ENCODE results near the gene EEF1A2.
A peak's percentile ranks its signal among the peaks of the same experiment; 100 is the strongest.

The EEF1A2 gene

DNA sequence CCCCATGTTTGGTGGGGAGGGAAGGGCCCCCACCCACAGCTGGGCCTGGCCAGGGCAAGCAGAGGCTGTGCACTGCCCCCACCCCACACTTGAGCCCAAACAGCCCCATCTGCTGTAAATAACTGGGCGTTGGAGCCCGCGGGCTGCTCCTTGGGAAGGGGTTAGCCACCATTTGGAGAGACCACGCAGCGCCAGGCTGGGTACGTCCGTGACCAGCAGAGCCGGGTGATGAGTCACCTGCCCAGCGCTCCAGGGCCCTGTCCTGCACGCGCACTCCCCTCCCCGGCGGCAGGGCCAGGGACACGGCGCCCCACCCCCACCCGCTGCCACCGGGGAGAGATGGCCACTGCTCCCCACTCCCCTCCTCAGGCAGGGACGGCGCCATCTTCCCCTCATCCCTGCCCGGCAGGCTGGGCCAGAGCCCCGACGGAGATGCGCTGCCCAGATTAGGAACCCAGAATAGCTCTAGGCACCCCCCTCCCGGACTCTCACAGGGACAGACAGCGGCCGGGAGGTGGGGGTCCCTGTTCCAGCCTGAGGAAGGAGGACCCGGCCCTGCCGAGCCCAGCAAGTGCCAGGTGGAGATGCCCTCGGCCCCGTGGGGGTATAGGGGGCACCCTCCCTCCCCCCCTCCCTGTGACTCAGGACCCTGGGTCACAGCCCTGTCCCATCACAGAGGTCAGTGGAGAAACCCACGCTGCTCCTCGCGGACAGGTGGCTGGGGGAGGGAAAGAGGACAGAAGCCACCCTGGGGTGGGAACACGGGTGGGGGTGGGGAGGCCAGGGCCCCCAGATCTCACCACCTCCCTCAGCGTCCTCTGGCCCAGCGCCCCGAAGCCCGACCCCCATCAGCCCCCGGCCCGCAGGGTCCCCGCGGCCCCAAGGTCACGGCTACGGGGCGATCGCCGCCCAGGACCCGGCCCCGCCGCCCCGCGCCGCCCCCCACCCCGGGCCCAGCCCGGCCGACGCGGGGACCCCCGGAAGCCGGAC is 642 bp downstream of the EEF1A2 start:
- no peak for DNase-seq

DNA sequence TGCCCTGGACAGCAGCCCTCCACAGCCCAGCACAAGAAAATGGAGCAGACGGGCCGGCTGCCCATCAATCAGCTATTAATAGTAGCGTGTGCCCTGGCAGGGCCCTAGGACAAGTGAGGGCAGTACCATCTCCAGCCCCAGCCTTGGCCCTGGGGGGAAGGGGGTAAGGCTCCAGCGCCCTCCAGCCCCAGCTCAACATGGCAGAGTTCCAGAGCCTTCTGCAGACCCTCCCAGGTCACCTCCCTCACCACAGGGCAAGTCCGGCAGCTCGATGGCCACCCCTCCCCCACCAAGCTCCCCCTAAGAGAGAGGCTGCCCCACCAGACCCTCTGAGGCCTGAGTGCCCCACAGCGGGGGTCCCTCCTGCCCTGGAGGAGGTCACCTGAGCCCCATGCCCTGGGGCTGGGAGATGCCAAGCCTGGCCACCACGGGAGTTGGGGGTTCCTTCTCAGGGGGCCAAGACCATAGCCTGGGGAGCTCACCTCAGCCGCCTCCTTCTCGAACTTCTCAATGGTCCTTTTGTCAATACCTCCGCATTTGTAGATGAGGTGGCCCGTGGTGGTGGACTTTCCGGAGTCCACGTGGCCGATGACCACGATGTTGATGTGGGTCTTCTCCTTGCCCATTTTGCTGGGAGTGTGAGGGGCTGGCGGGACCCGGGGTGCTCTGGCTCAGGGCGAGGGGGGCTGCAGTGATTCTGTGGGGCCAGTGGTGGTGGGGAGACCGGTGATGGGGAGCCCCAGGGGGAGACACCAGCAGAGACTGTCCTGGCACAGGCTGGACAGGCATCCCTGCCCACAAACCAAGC is 1.5 kb downstream of the EEF1A2 start:
- no peak for DNase-seq

DNA sequence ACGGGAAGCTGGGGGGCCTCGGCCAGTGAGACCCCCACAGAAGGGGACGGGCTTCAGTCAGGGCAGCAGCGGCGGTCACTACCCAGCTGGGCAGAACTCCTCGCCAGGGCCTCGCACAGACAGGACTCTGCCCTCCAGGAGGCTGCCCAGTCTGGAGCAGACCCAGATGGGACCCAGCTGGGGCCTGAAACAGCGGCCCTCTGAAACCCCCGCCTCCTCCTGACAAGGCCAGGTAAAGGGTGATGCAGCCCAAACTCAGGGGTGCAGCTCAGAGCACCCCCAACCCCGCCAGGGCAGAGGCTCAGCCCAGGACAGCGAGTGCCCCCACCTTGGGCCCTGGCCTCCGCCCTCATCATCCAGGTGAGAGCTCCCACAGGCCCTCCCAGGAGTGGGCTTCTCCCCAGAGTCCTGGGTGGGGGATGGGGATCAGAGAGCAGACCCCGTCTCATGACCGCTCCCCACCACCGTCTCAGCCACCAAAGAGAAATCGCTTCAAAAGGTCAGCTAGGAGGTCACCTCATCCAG is 2.2 kb downstream of the EEF1A2 start:
- no peak for DNase-seq

DNA sequence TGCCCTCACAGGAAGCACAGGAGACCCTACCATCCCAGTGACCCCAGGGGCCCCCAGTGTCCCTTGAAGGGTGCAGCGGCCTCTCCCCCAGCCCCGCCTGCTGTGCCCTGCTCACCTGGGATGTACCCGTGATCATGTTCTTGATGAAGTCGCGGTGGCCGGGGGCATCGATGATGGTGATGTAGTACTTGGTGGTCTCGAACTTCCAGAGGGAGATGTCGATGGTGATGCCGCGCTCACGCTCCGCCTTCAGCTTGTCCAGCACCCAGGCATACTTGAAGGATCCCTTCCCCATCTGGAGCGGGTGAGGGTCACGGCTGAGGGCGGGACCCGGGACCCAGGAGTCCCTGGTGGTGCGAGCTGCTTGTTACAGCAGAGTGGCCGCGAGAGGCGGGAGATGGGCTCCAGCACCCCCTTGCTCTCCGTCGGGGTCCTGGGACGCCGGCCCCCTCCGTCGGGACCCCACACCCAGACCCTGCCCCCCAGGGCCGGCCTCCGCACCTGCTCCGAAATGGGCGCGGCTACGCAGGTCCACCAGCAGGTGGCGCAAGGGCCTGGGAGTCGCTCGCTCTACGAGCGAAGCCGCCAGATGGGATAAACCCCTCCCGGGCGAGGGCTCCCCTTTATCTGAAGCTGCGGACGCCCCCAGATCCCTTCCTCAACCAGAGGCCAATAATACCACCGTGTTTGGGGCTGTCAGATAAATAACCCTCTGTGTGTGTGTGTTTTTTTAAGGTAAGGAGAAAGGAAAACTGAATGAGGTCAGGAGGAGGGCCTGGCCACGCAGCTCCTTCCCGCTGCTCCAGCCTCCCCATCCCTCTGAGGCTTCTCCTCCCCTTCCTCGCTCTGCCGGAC is 2.9 kb downstream of the EEF1A2 start:
- peak; percentile 31 for DNase-seq

DNA sequence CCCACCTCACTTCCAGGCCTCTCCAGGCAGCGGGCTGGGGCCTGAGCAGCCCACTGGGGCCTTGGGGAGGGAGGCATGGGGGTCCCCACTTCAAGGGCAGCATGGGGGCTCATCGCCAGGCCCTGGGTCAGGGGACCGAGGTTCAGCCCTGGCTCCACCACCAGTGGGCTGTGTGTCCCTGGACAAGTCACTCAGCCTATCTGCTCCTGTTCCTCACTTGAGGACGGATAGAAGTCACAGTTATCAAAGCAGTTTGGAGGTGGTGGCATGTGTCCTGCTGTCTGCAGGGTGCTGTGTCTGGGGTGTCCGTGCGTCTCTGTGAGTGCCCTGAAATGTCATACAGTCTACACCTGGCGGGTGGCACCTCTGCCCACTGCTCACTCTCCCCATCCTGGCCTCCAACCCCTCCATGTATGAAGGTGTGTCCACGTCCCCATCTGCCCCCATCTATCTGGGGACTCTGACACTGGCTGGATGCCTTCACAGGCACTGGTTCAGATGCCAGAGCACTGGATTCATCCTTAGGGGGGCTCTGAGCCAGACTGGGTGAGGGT is 3.6 kb downstream of the EEF1A2 start:
- DNase-seq = no peak

DNA sequence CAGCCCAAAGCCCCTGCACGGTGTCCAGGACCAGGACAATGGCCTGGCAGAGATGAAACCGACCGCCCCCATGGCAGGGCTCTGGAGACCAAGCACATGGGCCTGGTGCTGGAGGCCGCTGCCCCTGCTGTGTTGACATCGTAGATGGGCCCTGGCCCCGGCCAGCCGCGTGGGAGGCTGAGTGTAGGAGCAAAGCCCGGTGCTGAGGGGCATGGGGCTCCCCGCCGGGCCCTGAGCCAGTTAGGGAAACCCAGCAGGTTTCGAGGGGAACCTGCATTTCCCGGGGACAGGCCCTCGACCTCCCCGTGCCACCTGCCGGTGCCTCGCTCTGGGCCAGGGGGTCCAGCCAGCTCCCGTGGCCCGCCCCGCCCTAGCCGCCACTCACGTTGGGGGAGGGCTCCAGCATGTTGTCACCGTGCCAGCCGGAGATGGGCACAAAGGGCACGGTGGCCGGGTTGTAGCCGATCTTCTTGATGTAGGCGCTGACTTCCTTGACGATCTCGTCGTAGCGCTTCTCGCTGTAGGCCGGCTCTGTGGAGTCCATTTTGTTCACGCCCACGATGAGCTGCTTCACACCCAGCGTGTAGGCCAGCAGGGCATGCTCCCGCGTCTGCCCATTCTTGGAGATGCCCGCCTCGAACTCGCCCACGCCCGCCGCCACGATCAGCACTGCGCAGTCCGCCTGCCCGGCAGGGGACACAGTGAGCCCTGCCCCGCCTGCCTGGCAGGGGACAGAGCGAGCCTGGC is 4.3 kb downstream of the EEF1A2 start:
- no peak for DNase-seq

DNA sequence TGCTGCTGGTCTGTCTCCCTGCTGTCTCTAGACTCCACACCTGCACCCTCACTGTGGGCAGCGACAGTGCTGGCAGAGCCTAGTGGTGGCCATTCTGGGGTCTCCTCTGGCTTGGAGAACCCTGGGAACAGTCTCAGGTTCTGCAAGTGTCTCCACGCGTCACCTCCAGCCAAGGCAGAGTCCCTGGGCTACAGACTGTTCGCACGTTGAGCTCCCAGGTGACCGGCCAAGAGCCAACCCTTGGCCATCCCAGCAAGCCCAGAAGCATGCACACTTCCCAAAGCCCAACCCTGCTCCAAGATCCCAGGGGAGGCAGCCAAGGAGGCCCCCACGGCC is 4.8 kb downstream of the EEF1A2 start:
- DNase-seq = no peak

DNA sequence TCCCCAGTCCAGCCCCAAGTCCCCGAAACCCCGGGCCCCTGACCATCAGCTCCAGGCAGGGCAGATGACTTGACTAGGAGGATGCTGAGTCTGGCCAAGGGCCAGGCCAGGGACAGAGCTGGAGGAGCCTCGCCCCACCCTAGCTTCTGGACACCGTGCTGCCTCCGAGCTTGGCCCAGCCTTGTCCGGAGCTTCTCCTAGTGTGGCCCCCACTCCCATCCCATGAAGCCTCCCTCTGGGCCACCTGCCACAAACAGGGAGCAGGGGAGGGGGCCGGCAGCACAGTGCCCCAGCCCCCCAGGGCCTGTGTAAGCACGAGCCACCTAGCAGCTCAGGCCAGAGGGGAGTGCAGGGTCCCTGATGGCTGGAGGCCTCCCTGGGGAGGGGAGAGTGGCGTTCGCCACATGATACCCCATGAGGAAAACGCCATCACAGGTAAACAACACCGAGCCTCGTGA is 5.3 kb downstream of the EEF1A2 start:
- no peak for DNase-seq

DNA sequence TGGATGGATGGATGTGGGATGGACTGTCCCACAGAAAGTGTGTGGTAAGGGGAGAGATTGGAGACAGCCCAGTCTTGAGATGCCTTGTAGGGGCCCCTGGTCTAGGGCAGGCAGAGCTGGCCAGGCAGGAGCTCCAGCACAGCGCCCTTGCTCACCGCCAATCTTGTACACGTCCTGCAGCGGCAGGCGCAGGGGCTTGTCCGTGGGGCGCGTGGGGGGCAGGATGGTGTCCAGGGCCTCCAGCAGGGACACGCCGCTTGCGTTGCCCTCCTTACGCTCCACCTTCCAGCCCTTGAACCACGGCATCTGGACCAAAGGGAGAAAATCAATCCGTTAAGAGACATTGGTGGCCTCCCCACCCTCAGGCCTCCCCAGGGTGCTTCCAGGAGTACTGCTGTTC is 5.9 kb downstream of the EEF1A2 start:
- DNase-seq = no peak

DNA sequence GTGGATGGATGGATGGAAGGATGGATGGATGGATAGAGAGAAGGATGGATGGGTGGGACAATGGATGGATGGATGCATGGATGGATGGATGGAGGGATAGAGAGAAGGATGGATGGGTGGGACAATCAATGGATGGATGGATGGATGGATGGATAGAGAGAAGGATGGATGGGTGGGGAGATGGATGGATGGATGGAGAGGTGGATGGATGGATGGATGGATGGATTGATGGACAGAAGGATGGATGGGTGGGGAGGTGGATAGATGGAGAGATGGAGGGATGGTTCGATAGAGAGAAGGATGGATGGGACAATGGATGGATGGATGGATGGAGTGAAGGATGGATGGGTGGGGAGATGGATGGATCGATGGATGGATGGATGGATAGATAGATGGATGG is 6.4 kb downstream of the EEF1A2 start:
- no peak for DNase-seq

DNA sequence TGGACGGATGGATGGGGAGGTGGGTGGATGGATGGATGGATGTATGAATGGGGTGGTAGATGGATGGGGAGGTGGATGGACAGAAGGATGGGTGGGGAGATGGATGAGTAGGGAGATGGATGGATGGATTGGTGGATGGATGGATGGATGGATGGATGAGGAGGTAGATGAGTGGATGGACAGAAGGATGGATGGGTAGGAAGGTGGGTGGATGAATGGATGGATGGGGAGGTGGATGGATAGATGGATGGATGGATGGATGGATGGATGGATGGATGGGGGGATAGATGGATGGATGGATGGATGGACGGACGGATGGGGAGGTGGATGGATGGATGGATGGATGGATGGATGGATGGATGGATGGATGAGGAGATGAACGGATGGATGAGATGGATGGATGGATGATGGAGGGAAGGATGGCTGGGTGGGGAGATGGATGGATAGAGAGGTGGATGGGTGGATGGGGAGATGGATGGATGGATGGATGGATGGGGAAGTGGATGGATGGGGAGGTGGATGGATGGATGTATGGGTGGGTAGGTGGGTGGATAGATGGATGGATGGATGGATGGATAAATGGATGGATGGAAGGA is 7.2 kb downstream of the EEF1A2 start:
- DNase-seq = no peak

DNA sequence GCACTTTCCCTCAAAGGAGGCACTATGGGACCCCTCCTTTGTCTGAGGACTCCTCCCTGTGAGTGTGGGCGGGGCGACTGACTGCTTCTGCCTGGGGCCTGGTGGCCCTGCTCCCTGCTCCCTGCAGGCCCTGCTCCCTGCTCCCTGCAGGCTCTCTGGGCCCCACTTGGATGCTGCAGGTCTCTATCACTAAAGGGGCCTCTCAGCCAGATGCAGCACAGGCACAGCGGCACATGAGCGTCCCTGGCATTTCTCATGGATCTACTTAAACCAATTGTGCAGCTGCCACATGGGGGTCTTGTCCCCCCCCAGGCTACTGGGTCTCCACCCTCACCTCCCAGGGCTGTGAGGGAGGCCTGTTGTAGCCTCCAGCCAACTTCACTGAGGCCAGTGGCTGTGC is 7.8 kb downstream of the EEF1A2 start:
- DNase-seq = no peak

DNA sequence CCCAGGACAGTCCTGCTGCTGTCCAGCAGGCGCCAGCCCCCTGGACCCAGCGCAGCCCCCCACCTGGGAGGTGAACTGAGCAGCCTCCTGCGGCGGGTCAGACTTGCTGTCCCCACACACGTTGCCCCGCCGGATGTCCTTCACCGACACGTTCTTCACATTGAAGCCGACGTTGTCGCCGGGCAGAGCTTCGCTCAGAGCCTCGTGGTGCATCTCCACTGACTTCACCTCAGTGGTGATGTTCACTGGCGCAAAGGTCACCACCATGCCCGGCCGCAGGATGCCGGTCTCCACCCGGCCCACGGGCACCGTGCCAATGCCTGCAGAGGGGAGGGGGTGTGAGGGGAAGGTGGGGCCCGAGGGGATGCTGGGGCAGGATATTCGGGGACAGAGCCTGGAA is 8.5 kb downstream of the EEF1A2 start:
- DNase-seq = no peak

DNA sequence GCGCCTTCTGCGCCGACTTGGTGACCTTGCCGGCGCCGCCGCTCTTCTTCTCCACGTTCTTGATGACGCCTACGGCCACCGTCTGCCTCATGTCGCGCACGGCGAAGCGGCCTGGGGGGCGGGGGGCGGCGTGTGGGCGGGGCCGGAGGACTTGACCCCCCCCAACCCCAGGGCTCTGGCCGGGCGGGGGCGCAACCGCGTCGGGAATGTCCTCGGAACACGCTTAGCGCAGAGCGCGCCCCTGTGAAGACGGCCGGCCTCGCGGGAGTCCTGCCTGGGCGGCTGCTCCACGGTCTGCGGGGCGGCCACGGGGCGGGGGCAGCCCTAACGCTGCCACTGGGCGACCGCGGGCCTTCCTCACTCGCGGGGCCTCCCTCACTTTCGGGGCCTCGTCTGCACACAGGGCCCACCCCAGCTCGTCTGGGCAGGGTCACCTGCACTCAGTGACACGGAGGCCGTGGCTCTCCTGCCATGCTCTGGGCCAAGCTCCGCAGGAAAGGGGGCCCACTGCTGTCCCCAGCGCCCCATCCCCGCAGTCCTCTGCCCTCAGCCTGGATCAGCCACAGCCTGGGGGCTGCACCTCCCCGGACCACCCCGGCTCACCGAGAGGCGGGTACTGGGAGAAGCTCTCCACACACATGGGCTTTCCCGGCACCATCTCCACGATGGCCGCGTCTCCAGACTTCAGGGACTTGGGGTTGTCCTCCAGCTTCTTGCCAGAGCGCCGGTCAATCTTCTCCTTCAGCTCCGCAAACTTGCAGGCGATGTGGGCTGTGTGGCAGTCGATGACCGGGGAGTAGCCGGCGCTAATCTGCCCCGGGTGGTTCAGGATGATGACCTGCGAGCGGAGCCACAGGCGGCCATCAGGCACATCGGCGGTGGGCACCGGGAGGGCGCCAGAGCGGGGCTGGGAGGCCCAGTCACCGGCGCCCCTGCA is 10.3 kb downstream of the EEF1A2 start:
- DNase-seq = no peak

DNA sequence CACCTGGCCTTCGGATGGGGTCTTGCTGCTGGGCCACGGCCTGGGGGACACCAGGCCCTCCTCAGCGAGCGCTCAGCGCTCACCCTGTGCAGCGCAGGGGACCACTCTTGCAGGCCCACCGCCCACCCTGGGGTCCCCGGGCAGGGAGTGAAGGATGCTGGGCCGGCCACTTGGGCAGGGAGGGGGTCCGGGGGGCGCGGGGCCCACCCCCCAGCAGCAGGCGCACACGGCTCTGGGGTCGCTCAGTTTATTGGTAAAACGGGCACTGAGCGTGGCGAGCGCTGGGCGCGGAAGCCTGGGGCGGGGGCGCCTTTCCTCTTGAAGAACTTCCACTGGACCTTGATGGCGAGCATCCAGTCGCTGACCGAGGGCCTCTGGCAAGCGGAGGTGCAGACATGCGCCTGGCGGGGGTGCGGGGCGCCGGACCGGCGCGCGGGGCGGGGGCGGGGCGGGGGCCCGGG is 11.1 kb downstream of the EEF1A2 start:
- DNase-seq = no peak

DNA sequence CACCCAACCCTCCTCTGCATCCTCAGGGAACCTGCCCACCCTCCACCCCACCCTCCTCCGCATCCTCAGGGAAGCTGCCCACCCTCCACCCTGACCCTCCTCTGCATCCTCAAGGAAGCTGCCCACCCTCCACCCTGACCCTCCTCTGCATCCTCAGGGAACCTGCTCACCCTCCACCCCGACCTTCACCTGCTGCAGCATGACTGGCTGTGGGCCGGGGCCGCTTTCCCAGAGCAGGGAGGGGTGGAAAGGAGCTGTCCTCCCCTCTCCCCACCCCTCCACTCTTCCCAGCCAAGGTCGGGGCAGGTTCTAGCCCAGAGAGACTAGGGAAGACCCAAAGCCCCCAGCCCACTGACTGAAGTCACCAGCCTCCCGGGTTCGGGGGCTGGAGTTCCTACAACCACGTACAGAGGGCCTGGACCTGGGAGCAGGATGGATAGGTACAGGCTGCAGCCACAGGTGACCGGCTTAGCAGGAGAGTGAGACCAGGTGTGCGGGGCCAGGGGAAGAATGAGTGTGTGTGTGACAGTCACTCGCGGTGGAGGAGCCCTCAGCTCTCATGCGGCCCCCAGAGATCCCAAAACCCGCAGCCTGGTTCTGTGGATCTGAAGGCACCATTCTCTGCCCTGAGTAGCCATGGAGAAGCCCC is 11.6 kb downstream of the EEF1A2 start:
- DNase-seq = no peak

DNA sequence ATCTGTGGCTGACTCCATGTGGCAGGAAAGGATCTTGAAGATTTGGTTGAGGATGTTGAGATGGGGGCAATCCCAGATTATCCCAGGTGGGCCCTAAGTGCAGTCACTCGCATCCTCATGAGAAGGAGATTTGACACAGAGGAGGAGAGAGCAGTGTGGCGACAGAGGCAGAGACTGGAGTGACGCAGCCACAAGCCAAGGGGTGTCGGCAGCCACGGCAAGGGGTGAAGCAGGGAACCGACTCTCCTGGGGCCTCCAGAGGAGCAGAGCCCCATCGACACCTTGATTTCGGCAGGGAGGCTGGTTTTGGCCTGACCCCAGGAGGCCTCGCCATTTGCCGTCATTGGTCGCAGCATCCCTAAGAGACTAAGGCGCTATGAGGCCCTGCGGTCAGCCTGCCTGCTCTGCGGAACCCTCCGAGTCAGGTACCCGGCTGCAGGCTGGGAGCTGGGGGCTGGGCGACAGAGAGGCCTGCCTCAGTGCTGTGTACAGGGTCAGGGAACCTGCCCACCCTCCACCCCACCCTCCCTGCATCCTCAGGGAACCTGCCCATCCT is 12.5 kb downstream of the EEF1A2 start:
- DNase-seq = no peak

DNA sequence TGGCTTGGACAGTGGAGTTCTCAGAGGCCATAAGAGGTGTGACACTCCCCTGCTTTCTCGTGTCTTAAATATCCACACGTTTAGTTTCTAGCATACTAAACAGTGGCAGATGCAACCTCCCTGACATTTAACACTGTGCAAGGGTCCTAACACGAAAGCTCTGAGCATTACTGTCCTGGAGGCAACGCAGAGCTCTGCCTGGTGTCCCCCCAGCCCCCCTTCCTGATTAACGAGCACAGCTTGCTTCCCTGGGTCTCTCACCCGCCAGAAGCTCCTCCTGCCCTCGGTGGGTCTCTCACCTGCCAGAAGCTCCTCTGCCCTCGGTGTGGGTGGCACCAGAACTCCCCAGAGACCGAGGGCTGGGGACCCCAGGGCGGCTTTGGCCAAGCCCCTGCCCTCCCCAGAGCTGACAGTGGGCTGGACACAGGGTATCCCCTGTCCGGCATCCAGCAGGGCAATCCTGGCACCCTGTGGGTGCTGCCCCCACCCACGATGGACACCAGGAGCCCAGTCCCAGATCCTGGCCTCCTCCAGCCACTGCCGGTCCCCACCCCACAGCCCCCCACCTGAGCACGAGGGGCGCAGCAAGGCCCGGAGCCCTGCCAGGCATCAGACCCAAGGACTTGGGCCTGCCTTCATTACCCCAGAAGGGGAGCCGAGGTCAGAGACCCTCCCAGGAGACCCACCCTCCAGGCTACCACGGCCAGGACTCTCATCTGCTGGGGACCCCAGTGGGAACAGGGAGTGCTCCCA is 14.1 kb downstream of the EEF1A2 start:
- no peak for DNase-seq

Data from KG1 (cell line).